Measurements from ENCODE around the gene TLX1.
A peak's percentile ranks its signal among the peaks of the same experiment; 100 is the strongest.

TLX1 gene

GRCh38 chr10:101099901-101100300, 31.2 kb upstream of the TLX1 start:
- no peak overlapping the region for H3K4me3 ChIP-seq (ENCODE audit: low read length)
- no peak for TF ChIP-seq ZNF274 (IDR thresholded peaks at IDR 0.05; ENCODE audit: low read depth, low read length)

GRCh38 chr10:101101372-101101881, 29.7 kb upstream of the TLX1 start:
- no peak for TF ChIP-seq ZNF274 (IDR thresholded peaks at IDR 0.05; ENCODE audit: low read depth, low read length)
- no peak overlapping the region for H3K4me3 ChIP-seq (ENCODE audit: low read length)

GRCh38 chr10:101103430-101103829, 27.7 kb upstream of the TLX1 start:
- H3K4me3 ChIP-seq (ENCODE audit: low read length): no peak overlapping the region
- TF ChIP-seq ZNF274 (IDR thresholded peaks at IDR 0.05; ENCODE audit: low read depth, low read length): no peak

GRCh38 chr10:101106351-101106750, 24.7 kb upstream of the TLX1 start:
- no peak overlapping the region for H3K4me3 ChIP-seq (ENCODE audit: low read length)
- no peak for TF ChIP-seq ZNF274 (IDR thresholded peaks at IDR 0.05; ENCODE audit: low read depth, low read length)

GRCh38 chr10:101107771-101108170, 23.3 kb upstream of the TLX1 start:
- no peak overlapping the region for H3K4me3 ChIP-seq (ENCODE audit: low read length)
- no peak for TF ChIP-seq ZNF274 (IDR thresholded peaks at IDR 0.05; ENCODE audit: low read depth, low read length)

- no peak for TF ChIP-seq ZNF274 (IDR thresholded peaks at IDR 0.05; ENCODE audit: low read depth, low read length)
- H3K4me3 ChIP-seq (ENCODE audit: low read length): no peak overlapping the region
Observed at GRCh38 chr10:101110856-101111523, 20.1 kb upstream of the TLX1 start.

GRCh38 chr10:101111547-101111946, 19.6 kb upstream of the TLX1 start:
- no peak overlapping the region for H3K4me3 ChIP-seq (ENCODE audit: low read length)
- no peak for TF ChIP-seq ZNF274 (IDR thresholded peaks at IDR 0.05; ENCODE audit: low read depth, low read length)

GRCh38 chr10:101112799-101113594, 18.1 kb upstream of the TLX1 start:
- no peak overlapping the region for H3K4me3 ChIP-seq (ENCODE audit: low read length)
- no peak for TF ChIP-seq ZNF274 (IDR thresholded peaks at IDR 0.05; ENCODE audit: low read depth, low read length)

- H3K4me3 ChIP-seq (ENCODE audit: low read length): no peak overlapping the region
- TF ChIP-seq ZNF274 (IDR thresholded peaks at IDR 0.05; ENCODE audit: low read depth, low read length): no peak
Observed at GRCh38 chr10:101113890-101114403, 17.2 kb upstream of the TLX1 start.

GRCh38 chr10:101114646-101115045, 16.5 kb upstream of the TLX1 start:
- no peak overlapping the region for H3K4me3 ChIP-seq (ENCODE audit: low read length)
- TF ChIP-seq ZNF274 (IDR thresholded peaks at IDR 0.05; ENCODE audit: low read depth, low read length): no peak

- no peak overlapping the region for H3K4me3 ChIP-seq (ENCODE audit: low read length)
Observed at GRCh38 chr10:101116754-101117153, 14.3 kb upstream of the TLX1 start.

GRCh38 chr10:101118031-101118430, 13.1 kb upstream of the TLX1 start:
- no peak for TF ChIP-seq ZNF274 (IDR thresholded peaks at IDR 0.05; ENCODE audit: low read depth, low read length)
- no peak overlapping the region for H3K4me3 ChIP-seq (ENCODE audit: low read length)

More at GRCh38 chr10:101116754-101117153, 14.3 kb upstream of the TLX1 start:
- no peak for TF ChIP-seq ZNF274 (IDR thresholded peaks at IDR 0.05; ENCODE audit: low read depth, low read length)

- peak overlapping the region; percentile 39; the same call in 1 of the 2 replicates for H3K4me3 ChIP-seq (ENCODE audit: low read length)
- TF ChIP-seq ZNF274 (IDR thresholded peaks at IDR 0.05; ENCODE audit: low read depth, low read length): no peak
Observed at GRCh38 chr10:101120520-101120883, 10.6 kb upstream of the TLX1 start.

GRCh38 chr10:101120884-101121653, 10.0 kb upstream of the TLX1 start:
- peak overlapping the region; percentile 39; the same call in 1 of the 2 replicates for H3K4me3 ChIP-seq (ENCODE audit: low read length)
- no peak for TF ChIP-seq ZNF274 (IDR thresholded peaks at IDR 0.05; ENCODE audit: low read depth, low read length)

Measured in GM08714 (cell line).